Adrenal gland (tissue), 12 donors: ENCODE results near the gene SPEF1. TPM values are rescaled to one million over a fixed set of nuclear protein-coding genes. Genes with fewer than 3 reads are reported as not detected.

Experiments
- DNase-seq, 7 donors: peaks; one replicate each; pipeline ENCODE4 v3.0.0-alpha.2; 2019 to 2020
- H3K27ac ChIP-seq, 5 donors: fragments of 200-600 bp; sonication (generic) in 4 of 5; 1 replicate in 3 of 5; 2 replicates in 2 of 5; pipeline versions ENCODE4 v1.5.1 to v1.8.0; 2016 to 2020; ENCODE audit warnings: mild to moderate bottlenecking in 1 of 5
- H3K27me3 ChIP-seq: fragments of 200-600 bp; 2 replicates; pipeline ENCODE4 v1.8.0; 2021
- H3K36me3 ChIP-seq, 2 donors: fragments of 200-600 bp; replicated peaks in 1 of 2; 1 replicate in 1 of 2; 2 replicates in 1 of 2; pipeline versions ENCODE4 v1.5.1 to v1.8.0; 2018 to 2022
- H3K4me1 ChIP-seq, 2 donors: fragments of 200-600 bp; replicated peaks in 1 of 2; 1 replicate in 1 of 2; 2 replicates in 1 of 2; pipeline versions ENCODE4 v1.5.1 to v1.8.0; 2018 to 2021
- H3K4me3 ChIP-seq, 4 donors: fragments of 200-600 bp; sonication (generic) in 3 of 4; one replicate each; pipeline ENCODE4 v1.5.1; 2016 to 2018
- H3K9me3 ChIP-seq, 3 donors: fragments of 200-600 bp; sonication (generic) in 1 of 3; replicated peaks in 1 of 3; 1 replicate in 2 of 3; 2 replicates in 1 of 3; pipeline versions ENCODE4 v1.5.1 to v1.8.0; 2016 to 2021
- POLR2A ChIP-seq, 2 donors: fragments of 450-650 bp; IDR thresholded peaks; one replicate each; pipeline ENCODE4 v1.6.1; 2017; ENCODE audit warnings: antibody characterized with exemption in 2 of 2, mild to moderate bottlenecking in 2 of 2, moderate library complexity in 1 of 2
- WGBS, 4 donors: extraction: QIAGEN DNeasy Blood & Tissue Kit in 2 of 4; methylation state at CpG; one replicate each; pipeline versions ENCODE4 v1.1.5 to v1.1.7; 2013 to 2017; 5-methylcytosine and 5-hydroxymethylcytosine counted together
- intact Hi-C, 2 donors: fragments of 100-400 bp; cut with DNase I; formaldehyde crosslinking; loops; one replicate each; pipeline versions ENCODE4 v1.14.1 to v1.15.0; 2022 to 2023
- polyA plus RNA-seq, 3 donors: library from polyadenylated mRNA; stranded (reverse); fragments of 200-250 nt in 2 of 3; fragments of 350-450 nt in 1 of 3; fragmentation: Illumina TruSeq in 1 of 3; extraction: RNeasy Lipid Tissue Mini Kit (QIAGEN cat#74804) in 1 of 3; gene quantifications; one replicate each; pipeline ENCODE4 v1.2.3, GENCODE V29; 2013 to 2014
- total RNA-seq, 9 donors: library from RNA; depleted of rRNA in 4 of 9; stranded (reverse); fragments of >200 nt in 4 of 9; fragments of 120-200 nt in 1 of 9; fragmentation: NEBNext Ultra II Directional in 1 of 9; extraction: Animal tissue kit (Norgen Biotek cat#: 25700) in 1 of 9; gene quantifications; one replicate each; pipeline versions ENCODE4 v1.1.0 to v1.2.4, GENCODE V29; 2013 to 2023
- TF ChIP-seq, protein P1 (sequence below), 6 experiments: fragments of 450-650 bp in 4 of 6; fragments of 200-600 bp in 2 of 6; sonication (generic) in 1 of 6; IDR thresholded peaks; 1 replicate in 5 of 6; 2 replicates in 1 of 6; pipeline versions ENCODE4 v1.5.1 to v1.8.0; 2016 to 2021; ENCODE audit warnings: antibody characterized with exemption in 6 of 6, mild to moderate bottlenecking in 2 of 6, moderate library complexity in 1 of 6
- donor health status: healthy with polysubstance abuse.
- donor health status: Bipolar disorder and iron deficiency.
- donor health status: DM: yes; HTN: yes; CAD: no.
- donor health status: DM: no; HTN: no; CAD: no.
- donor health status: DM: no; HTN: no; CAD: no.
- donor health status: DM: yes; HTN: yes; CAD: no.

Gene SPEF1
- total and polyA plus RNA-seq, 12 donors = 0.14 to 1.4 (median 0.38) TPM; not detected in 2

DNA sequence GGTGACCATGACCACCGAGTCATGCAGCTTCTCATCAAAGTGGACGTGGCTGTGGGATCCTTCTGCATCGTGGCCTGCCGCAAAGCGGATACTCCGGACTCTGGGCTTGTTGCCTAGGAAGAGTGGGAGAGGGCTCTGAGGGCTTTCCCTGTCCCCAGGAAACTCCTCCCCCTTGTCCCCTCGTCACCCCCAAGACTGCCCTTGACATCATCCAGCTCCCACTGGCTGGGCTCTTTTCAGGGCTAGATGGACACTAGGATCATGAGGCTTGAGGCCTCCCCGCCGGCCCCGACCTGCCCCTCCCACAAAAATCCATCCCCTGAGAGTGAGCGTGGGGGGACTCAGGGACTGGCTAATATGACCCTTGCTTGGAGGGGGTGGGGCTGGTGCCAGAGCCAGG lies 22.7 kb downstream of the SPEF1 start:
- WGBS, 4 donors = 78 to 97% (median 86%) methylated on average over 4 to 11 of the region's 11 CpGs
- Histone ChIP-seq H3K4me3 (no peak overlapping the region), H3K4me1 (no peaks in the 10 kb centered on the region), H3K27me3 (no peaks in the 10 kb centered on the region), H3K9me3 (no peaks in the 10 kb centered on the region), H3K36me3 (no peaks in the 10 kb centered on the region), H3K27ac (peak overlapping the region in 1 of 5 donors; percentile 34)
- TF ChIP-seq POLR2A (IDR thresholded peaks at IDR 0.05) = no peak
- TF ChIP-seq, protein P1, sequence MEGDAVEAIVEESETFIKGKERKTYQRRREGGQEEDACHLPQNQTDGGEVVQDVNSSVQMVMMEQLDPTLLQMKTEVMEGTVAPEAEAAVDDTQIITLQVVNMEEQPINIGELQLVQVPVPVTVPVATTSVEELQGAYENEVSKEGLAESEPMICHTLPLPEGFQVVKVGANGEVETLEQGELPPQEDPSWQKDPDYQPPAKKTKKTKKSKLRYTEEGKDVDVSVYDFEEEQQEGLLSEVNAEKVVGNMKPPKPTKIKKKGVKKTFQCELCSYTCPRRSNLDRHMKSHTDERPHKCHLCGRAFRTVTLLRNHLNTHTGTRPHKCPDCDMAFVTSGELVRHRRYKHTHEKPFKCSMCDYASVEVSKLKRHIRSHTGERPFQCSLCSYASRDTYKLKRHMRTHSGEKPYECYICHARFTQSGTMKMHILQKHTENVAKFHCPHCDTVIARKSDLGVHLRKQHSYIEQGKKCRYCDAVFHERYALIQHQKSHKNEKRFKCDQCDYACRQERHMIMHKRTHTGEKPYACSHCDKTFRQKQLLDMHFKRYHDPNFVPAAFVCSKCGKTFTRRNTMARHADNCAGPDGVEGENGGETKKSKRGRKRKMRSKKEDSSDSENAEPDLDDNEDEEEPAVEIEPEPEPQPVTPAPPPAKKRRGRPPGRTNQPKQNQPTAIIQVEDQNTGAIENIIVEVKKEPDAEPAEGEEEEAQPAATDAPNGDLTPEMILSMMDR (IDR thresholded peaks at IDR 0.05) = no peak
- intact Hi-C loops = no loop called here
- no peak for DNase-seq

DNA sequence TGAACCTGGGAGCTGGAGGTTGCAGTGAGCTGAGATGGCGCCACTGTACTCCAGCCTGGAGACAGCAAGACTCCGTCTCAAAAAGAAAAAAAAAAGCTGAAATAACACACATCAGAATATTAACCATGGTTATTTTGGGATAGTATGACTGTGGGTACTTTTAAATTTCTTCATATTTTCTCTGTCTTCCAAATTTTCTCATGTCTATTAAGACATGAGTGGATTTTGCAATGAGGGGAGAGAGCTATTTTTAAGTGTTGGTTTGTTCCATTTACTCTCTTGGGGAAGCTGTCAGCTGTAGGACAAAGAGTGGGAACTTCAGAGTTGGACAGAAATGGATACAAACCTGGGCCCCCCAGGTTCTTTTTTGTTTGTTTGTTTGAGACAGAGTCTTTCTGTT lies 24.0 kb downstream of the SPEF1 start:
- WGBS, 4 donors = 82 to 95% (median 88%) methylated on average over 2 of the region's 2 CpGs
- TF ChIP-seq, protein P1 (IDR thresholded peaks at IDR 0.05) = no peak
- no peak for TF ChIP-seq POLR2A (IDR thresholded peaks at IDR 0.05)
- Histone ChIP-seq H3K36me3 (no peaks in the 10 kb centered on the region), H3K4me3 (no peak overlapping the region), H3K27me3 (no peaks in the 10 kb centered on the region), H3K9me3 (no peaks in the 10 kb centered on the region), H3K27ac (no peak overlapping the region), H3K4me1 (no peaks in the 10 kb centered on the region)
- DNase-seq = no peak
- intact Hi-C loops = no loop called here

DNA sequence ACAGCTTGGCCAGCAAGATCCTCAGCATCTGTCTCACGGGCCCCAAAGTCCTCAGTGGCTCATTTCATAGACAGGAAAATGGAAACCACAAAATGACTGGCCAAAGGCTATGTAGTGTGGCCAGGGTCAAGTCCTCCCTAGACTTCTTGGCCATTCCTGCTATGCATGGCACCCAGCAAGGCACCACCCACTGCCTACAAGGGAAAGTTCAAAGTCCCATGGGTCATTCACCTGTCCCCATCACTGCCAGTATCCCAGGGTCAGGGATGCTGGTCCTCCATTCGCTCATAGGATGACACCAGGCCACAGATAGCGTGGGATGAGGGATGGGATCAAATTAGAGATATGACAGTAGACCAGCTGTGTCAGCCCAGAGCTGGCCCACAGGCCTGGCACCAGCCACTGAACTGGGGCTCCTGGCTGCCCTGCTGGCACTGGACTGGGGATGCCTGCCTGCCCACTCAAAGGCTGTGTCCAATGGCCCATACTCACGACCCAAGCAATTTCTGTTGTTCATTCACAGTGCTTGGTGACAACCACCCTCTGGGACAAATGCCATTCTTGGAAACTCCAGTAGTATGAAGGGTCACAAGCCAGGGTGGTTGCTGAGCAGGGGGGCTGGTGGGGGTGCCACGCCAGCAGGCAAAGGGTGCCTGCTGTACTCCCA lies 25.3 kb downstream of the SPEF1 start:
- intact Hi-C loops = no loop called here
- no peaks in the 10 kb centered on the region for H3K36me3 ChIP-seq
- H3K27me3 ChIP-seq = no peaks in the 10 kb centered on the region
- WGBS, 4 donors = 79 to 94% (median 83%) methylated on average over 3 to 5 of the region's 5 CpGs
- DNase-seq = no peak
- no peaks in the 10 kb centered on the region for H3K9me3 ChIP-seq
- TF ChIP-seq, protein P1 (IDR thresholded peaks at IDR 0.05) = no peak
- no peak for TF ChIP-seq POLR2A (IDR thresholded peaks at IDR 0.05)
- H3K4me3 ChIP-seq = no peak overlapping the region
- H3K4me1 ChIP-seq = peaks cover 0 to 5% of the 10 kb centered on the region in 2 donors
- H3K27ac ChIP-seq = no peak overlapping the region

DNA sequence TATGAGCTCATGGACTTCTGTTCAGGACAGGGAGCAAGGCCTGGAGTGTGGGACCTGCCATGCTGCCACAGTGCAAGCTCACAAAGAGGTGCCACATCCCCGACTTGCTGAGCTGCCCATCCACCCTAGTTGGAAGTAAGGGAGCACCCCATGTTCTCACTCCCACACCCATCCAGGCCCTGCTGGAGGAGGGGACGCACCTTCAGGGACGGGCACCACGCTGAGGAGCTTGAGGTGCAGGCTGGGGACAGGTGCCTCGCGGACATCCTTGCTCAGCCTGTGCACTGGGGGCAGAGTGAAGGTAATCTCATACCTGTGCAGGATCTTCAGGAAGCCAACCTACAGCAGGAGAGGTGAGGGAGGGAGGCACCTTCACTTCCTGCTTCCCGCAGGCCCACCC lies 26.0 kb downstream of the SPEF1 start:
- H3K9me3 ChIP-seq = no peaks in the 10 kb centered on the region
- H3K27ac ChIP-seq = no peak overlapping the region
- DNase-seq = no peak
- no peak overlapping the region for H3K4me3 ChIP-seq
- no peak for TF ChIP-seq POLR2A (IDR thresholded peaks at IDR 0.05)
- TF ChIP-seq, protein P1 (IDR thresholded peaks at IDR 0.05) = no peak
- no peaks in the 10 kb centered on the region for H3K36me3 ChIP-seq
- intact Hi-C loops = no loop called here
- H3K27me3 ChIP-seq = no peaks in the 10 kb centered on the region
- peaks cover 0 to 5% of the 10 kb centered on the region in 2 donors for H3K4me1 ChIP-seq
- WGBS, 4 donors = 88 to 100% (median 91%) methylated on average over 1 to 7 of the region's 7 CpGs
